Tibial artery (tissue), 4 donors: ENCODE results near the gene FBLN5.

ENCODE experiments used
- DNase-seq, 2 donors: peaks; one replicate each; pipeline ENCODE4 v3.0.0-alpha.2; 2019
- H3K27ac ChIP-seq, 2 donors: fragments of 200-600 bp; sonication (generic) in 1 of 2; 1 replicate in 1 of 2; 2 replicates in 1 of 2; pipeline ENCODE4 v1.5.1; 2018 to 2019; ENCODE audit warnings: mild to moderate bottlenecking in 1 of 2
- H3K27me3 ChIP-seq, 2 donors: fragments of 200-600 bp; sonication (generic) in 1 of 2; one replicate each; pipeline versions ENCODE4 v1.5.1 to v1.6.0; 2016 to 2019
- H3K36me3 ChIP-seq, 3 donors: fragments of 200-600 bp; sonication (generic) in 2 of 3; one replicate each; pipeline ENCODE4 v1.5.1; 2016 to 2019; ENCODE audit warnings: mild to moderate bottlenecking in 2 of 3
- H3K4me1 ChIP-seq, 4 donors: fragments of 200-600 bp; sonication (generic) in 2 of 4; 1 replicate in 3 of 4; 2 replicates in 1 of 4; pipeline ENCODE4 v1.5.1; 2016 to 2019
- H3K4me3 ChIP-seq, 2 donors: fragments of 200-600 bp; sonication (generic) in 1 of 2; 1 replicate in 1 of 2; 2 replicates in 1 of 2; pipeline ENCODE4 v1.5.1; 2018 to 2019; ENCODE audit warnings: mild to moderate bottlenecking in 2 of 2
- H3K9me3 ChIP-seq, 3 donors: fragments of 200-600 bp; sonication (generic) in 1 of 3; one replicate each; pipeline ENCODE4 v1.5.1; 2016 to 2019
- intact Hi-C: fragments of 100-400 bp; cut with DNase I; formaldehyde crosslinking; loops from one replicate; pipeline ENCODE4 v1.15.0; 2023; ENCODE audit warnings: low total_unique reads
- TF ChIP-seq, protein P1 (sequence below), 2 experiments: fragments of 200-600 bp in 1 of 2; fragments of 450-650 bp in 1 of 2; IDR thresholded peaks; one replicate each; pipeline ENCODE4 v1.5.1; 2017 to 2019; ENCODE audit warnings: antibody characterized with exemption in 2 of 2, mild to moderate bottlenecking in 1 of 2, moderate library complexity in 1 of 2

Gene FBLN5

DNA sequence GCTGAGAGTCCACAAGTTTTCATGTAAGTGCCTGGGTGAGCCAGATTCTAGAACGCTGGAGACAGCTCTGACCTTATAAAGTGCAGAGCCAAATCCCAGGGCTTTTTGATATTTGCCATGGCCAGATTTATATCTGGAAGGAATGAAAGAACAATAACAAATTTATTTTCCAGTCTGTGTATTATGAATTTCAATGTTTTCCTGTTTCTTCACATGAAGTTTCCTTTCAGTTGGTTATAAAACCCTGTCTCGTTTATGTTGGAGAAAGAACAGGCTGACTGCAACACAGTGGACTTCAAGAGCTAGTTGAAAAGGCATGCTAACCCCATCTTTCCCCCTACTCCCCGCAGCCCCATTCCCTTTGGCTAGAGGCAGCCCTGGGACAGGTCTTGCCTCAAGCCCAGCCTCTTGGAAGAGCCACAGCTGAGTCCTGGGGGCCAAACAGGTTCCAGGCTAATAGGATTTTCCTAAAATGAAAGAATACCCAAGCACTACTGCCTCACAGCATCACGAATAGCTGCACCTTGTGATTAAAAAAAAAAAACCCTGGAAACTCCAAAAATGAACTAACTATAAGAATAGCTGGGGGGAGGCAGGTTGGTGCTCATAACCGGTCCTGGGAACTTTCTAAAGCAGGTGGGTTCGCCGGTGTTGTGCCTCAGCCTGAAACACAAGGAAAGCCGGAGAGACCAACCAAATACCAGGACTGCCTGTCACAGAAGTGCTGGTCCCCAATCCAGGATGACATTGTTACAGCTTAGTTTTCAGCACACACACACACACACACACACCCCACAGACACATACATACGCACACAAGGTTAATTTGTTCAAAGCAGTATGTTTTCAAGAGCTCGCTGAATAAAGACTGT is 1.5 kb downstream of the FBLN5 start:
- Histone ChIP-seq H3K4me1 (peaks cover 0 to 48% (median 13%) of the 10 kb centered on the region in 4 donors), H3K36me3 (peaks cover 6 to 7% (median 7%) of the 10 kb centered on the region in 3 donors), H3K4me3 (peak overlapping the region; percentile 77 to 79), H3K27ac (peak overlapping the region; percentile 81 to 92), H3K9me3 (no peaks in the 10 kb centered on the region), H3K27me3 (no peaks in the 10 kb centered on the region)
- intact Hi-C loops, result loop anchor here (5.0 kb wide), 1 partner anchor 51 kb away; no protein-coding TSS in a partner anchor
- TF ChIP-seq, protein P1, sequence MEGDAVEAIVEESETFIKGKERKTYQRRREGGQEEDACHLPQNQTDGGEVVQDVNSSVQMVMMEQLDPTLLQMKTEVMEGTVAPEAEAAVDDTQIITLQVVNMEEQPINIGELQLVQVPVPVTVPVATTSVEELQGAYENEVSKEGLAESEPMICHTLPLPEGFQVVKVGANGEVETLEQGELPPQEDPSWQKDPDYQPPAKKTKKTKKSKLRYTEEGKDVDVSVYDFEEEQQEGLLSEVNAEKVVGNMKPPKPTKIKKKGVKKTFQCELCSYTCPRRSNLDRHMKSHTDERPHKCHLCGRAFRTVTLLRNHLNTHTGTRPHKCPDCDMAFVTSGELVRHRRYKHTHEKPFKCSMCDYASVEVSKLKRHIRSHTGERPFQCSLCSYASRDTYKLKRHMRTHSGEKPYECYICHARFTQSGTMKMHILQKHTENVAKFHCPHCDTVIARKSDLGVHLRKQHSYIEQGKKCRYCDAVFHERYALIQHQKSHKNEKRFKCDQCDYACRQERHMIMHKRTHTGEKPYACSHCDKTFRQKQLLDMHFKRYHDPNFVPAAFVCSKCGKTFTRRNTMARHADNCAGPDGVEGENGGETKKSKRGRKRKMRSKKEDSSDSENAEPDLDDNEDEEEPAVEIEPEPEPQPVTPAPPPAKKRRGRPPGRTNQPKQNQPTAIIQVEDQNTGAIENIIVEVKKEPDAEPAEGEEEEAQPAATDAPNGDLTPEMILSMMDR (IDR thresholded peaks at IDR 0.05), result no peak
- DNase-seq, result no peak

GRCh38 chr14:91942946-91943345 is 4.5 kb downstream of the FBLN5 start:
- TF ChIP-seq, protein P1 (IDR thresholded peaks at IDR 0.05), result no peak
- Histone ChIP-seq H3K27me3 (no peaks in the 10 kb centered on the region), H3K4me1 (peaks cover 0 to 54% (median 9%) of the 10 kb centered on the region in 4 donors), H3K36me3 (peaks cover 22 to 27% (median 24%) of the 10 kb centered on the region in 3 donors), H3K27ac (peak overlapping the region in 1 of 2 donors; percentile 92), H3K4me3 (no peak overlapping the region), H3K9me3 (no peaks in the 10 kb centered on the region)
- intact Hi-C loops, result no loop called here
- no peak for DNase-seq

- H3K27ac ChIP-seq, result peak overlapping the region in 1 of 2 donors; percentile 32
- DNase-seq, result no peak
- no peaks in the 10 kb centered on the region for H3K27me3 ChIP-seq
- H3K4me3 ChIP-seq, result no peak overlapping the region
- TF ChIP-seq, protein P1 (IDR thresholded peaks at IDR 0.05), result no peak
- peaks cover 0 to 55% (median 8%) of the 10 kb centered on the region in 4 donors for H3K4me1 ChIP-seq
- H3K36me3 ChIP-seq, result peaks cover 29 to 32% (median 30%) of the 10 kb centered on the region in 3 donors
- intact Hi-C loops, result no loop called here
- H3K9me3 ChIP-seq, result no peaks in the 10 kb centered on the region
These were observed 5.4 kb downstream of the FBLN5 start for GRCh38 chr14:91942128-91942527.

- intact Hi-C loops, result no loop called here
- Histone ChIP-seq H3K4me1 (peaks cover 0 to 52% (median 8%) of the 10 kb centered on the region in 4 donors), H3K9me3 (no peaks in the 10 kb centered on the region), H3K27ac (no peak overlapping the region), H3K4me3 (no peak overlapping the region), H3K27me3 (no peaks in the 10 kb centered on the region), H3K36me3 (peaks cover 44 to 50% (median 49%) of the 10 kb centered on the region in 3 donors)
- TF ChIP-seq, protein P1 (IDR thresholded peaks at IDR 0.05), result no peak
- no peak for DNase-seq
These were observed 7.3 kb downstream of the FBLN5 start for GRCh38 chr14:91940209-91940608.

GRCh38 chr14:91935586-91935985 is 11.9 kb downstream of the FBLN5 start:
- Histone ChIP-seq H3K4me3 (no peak overlapping the region), H3K4me1 (peaks cover 0 to 41% (median 21%) of the 10 kb centered on the region in 4 donors), H3K27me3 (no peaks in the 10 kb centered on the region), H3K27ac (no peak overlapping the region), H3K36me3 (peaks cover 35 to 58% (median 55%) of the 10 kb centered on the region in 3 donors), H3K9me3 (no peaks in the 10 kb centered on the region)
- peak in 1 of 2 donors; percentile 24 for DNase-seq
- TF ChIP-seq, protein P1 (IDR thresholded peaks at IDR 0.05), result no peak
- intact Hi-C loops, result no loop called here
